Gastrocnemius medialis (tissue), 4 donors: ENCODE measurements around the gene FBXW11. TPM values are rescaled to one million over a fixed set of nuclear protein-coding genes. Genes with fewer than 3 reads are reported as not detected.

Experiments
- ATAC-seq, 2 donors: fragments of 150-250 bp; one replicate each; pipeline ENCODE4 v1.9.1; 2016
- DNase-seq, 2 donors: peaks; one replicate each; pipeline ENCODE4 v3.0.0-alpha.2; 2019
- H3K27ac ChIP-seq, 4 donors: fragments of 200-600 bp; sonication (generic); 1 replicate in 1 of 4; 2 replicates in 3 of 4; pipeline ENCODE4 v1.5.1; 2016 to 2018; ENCODE audit warnings: mild to moderate bottlenecking in 2 of 4, moderate library complexity in 1 of 4
- H3K27me3 ChIP-seq, 3 donors: fragments of 200-600 bp; sonication (generic) in 2 of 3; 1 replicate in 1 of 3; 2 replicates in 2 of 3; pipeline versions ENCODE4 v1.5.1 to v1.6.0; 2016 to 2019; ENCODE audit warnings: mild to moderate bottlenecking in 1 of 3, moderate library complexity in 1 of 3
- H3K36me3 ChIP-seq, 2 donors: fragments of 200-600 bp; sonication (generic) in 1 of 2; one replicate each; pipeline ENCODE4 v1.5.1; 2017 to 2018
- H3K4me1 ChIP-seq, 2 donors: fragments of 200-600 bp; sonication (generic) in 1 of 2; one replicate each; pipeline ENCODE4 v1.5.1; 2016 to 2017; ENCODE audit warnings: mild to moderate bottlenecking in 2 of 2
- H3K4me3 ChIP-seq, 4 donors: fragments of 200-600 bp; sonication (generic) in 3 of 4; 1 replicate in 1 of 4; 2 replicates in 3 of 4; pipeline ENCODE4 v1.5.1; 2016 to 2019; ENCODE audit warnings: mild to moderate bottlenecking in 2 of 4
- H3K9me3 ChIP-seq, 3 donors: fragments of 200-600 bp; sonication (generic) in 2 of 3; 1 replicate in 1 of 3; 2 replicates in 2 of 3; pipeline ENCODE4 v1.5.1; 2016 to 2019
- CTCF ChIP-seq, 5 experiments: fragments of 450-650 bp in 3 of 5; fragments of 200-600 bp in 2 of 5; sonication (generic) in 2 of 5; IDR thresholded peaks in 4 of 5; conservative IDR thresholded peaks in 1 of 5; 1 replicate in 4 of 5; 2 replicates in 1 of 5; pipeline ENCODE4 v1.5.1; 2016 to 2019; ENCODE audit warnings: antibody characterized with exemption in 5 of 5, mild to moderate bottlenecking in 3 of 5, moderate library complexity in 3 of 5
- POLR2A ChIP-seq, 2 donors: fragments of 450-650 bp; IDR thresholded peaks; one replicate each; pipeline ENCODE4 v1.6.1; 2017; ENCODE audit warnings: antibody characterized with exemption in 2 of 2, mild to moderate bottlenecking in 2 of 2, moderate library complexity in 2 of 2
- in situ Hi-C, 4 donors: fragments of 200-750 bp; cut with MboI; loops; one replicate each; pipeline versions ENCODE4 v1.15.0 to v1.8.0; 2017; ENCODE audit warnings: low sequenced_read_pairs in 4 of 4
- intact Hi-C: fragments of 100-400 bp; cut with DNase I; formaldehyde crosslinking; loops from one replicate; pipeline ENCODE4 v1.15.1; 2023; ENCODE audit warnings: low total_unique reads
- total RNA-seq, 4 donors: library from RNA; depleted of rRNA; stranded (reverse); fragments of >200 nt; gene quantifications; one replicate each; pipeline versions ENCODE4 v1.1.0 to v1.2.3, GENCODE V29; 2016

The FBXW11 gene
- total RNA-seq, 4 donors from 2014 or later: 68.5 to 80.8 (median 72.2) TPM

GRCh38 chr5:171999100-171999499, 7.3 kb downstream of the FBXW11 start:
- Histone ChIP-seq H3K36me3 (no peaks in the 10 kb centered on the region), H3K27me3 (no peaks in the 10 kb centered on the region), H3K4me3 (no peak overlapping the region), H3K27ac (no peak overlapping the region), H3K4me1 (peaks cover 31 to 42% of the 10 kb centered on the region in 2 donors), H3K9me3 (no peaks in the 10 kb centered on the region)
- intact Hi-C loops (no loop called here), in situ Hi-C loops (no loop called here)
- no peak for DNase-seq
- no peak for ATAC-seq
- TF ChIP-seq CTCF (IDR thresholded peaks at IDR 0.05 in 4 of 5, conservative IDR thresholded peaks at IDR 0.05 in 1 of 5) (no peak), POLR2A (IDR thresholded peaks at IDR 0.05) (no peak)

DNA sequence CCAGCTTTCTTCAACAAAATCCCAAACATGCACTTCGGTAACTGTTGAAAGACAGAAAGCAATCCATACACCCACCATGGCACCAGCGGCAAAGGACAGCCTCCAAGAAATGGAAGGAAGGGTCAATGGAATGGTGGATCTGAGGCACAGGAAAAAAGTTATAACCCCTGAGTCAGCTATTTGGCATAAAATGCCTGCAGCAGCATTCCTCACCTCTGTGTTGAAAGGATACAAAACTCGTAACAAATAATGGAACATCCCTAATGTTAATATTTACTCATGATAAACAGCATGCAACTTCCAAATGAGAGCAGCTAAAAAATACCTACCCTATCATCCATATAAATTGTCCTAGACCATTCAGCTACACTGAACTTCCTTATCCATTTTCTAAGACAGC, 9.4 kb downstream of the FBXW11 start:
- Histone ChIP-seq H3K4me3 (no peak overlapping the region), H3K27me3 (no peaks in the 10 kb centered on the region), H3K4me1 (peaks cover 14 to 23% of the 10 kb centered on the region in 2 donors), H3K27ac (no peak overlapping the region), H3K36me3 (no peaks in the 10 kb centered on the region), H3K9me3 (no peaks in the 10 kb centered on the region)
- in situ Hi-C loops: no loop called here
- TF ChIP-seq CTCF (IDR thresholded peaks at IDR 0.05 in 4 of 5, conservative IDR thresholded peaks at IDR 0.05 in 1 of 5): no peak
- TF ChIP-seq POLR2A (IDR thresholded peaks at IDR 0.05): no peak
- intact Hi-C loops: no loop called here
- ATAC-seq (no peak), DNase-seq (no peak)

DNA sequence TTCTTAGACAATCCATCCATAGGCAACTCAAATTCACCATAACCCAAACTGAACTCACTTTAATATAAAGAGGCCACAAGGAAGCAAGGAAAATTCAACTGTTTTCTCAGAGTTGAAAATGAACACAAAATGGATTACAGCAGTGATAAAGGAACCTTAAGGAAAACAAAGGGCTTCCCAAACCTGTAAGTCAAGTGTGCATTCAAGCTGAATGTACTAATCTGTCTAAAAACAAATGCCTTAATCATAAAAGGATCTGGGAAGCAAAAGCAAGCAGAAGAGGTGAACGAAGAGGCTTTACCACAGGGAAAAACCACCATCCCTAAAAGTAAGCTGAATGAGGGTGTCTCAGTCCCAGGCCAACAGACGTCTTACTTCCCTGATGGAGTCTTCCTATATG, 13.6 kb downstream of the FBXW11 start:
- Histone ChIP-seq H3K27me3 (no peaks in the 10 kb centered on the region), H3K36me3 (no peaks in the 10 kb centered on the region), H3K4me3 (no peak overlapping the region), H3K9me3 (no peaks in the 10 kb centered on the region), H3K27ac (no peak overlapping the region), H3K4me1 (peaks cover 16 to 18% of the 10 kb centered on the region in 2 donors)
- intact Hi-C loops: no loop called here
- DNase-seq: no peak
- no peak for TF ChIP-seq CTCF (IDR thresholded peaks at IDR 0.05 in 4 of 5, conservative IDR thresholded peaks at IDR 0.05 in 1 of 5)
- no peak for TF ChIP-seq POLR2A (IDR thresholded peaks at IDR 0.05)
- in situ Hi-C loops: no loop called here
- no peak for ATAC-seq

- Histone ChIP-seq H3K4me3 (no peak overlapping the region), H3K4me1 (peaks cover 15 to 16% of the 10 kb centered on the region in 2 donors), H3K27me3 (no peaks in the 10 kb centered on the region), H3K9me3 (no peaks in the 10 kb centered on the region), H3K27ac (no peak overlapping the region), H3K36me3 (no peaks in the 10 kb centered on the region)
- ATAC-seq: no peak
- intact Hi-C loops (no loop called here), in situ Hi-C loops (no loop called here)
- TF ChIP-seq CTCF (IDR thresholded peaks at IDR 0.05 in 4 of 5, conservative IDR thresholded peaks at IDR 0.05 in 1 of 5): no peak
- no peak for TF ChIP-seq POLR2A (IDR thresholded peaks at IDR 0.05)
- no peak for DNase-seq
Measured at GRCh38 chr5:171992305-171992704, 14.1 kb downstream of the FBXW11 start.

DNA sequence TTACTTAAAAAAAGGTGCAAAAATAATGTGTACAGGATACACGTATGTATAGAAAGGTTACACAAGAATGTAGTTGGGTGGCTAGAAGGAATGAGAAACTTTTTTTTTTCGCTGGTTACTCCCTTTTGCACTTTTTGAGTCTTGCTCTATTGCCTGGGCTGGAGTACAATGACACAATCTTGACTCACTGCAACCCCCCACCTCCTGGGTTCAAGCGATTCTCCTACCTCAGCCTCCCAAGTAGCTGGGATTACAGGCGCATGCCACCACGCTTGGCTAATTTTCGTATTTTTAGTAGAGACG, 15.8 kb downstream of the FBXW11 start:
- no peak for DNase-seq
- intact Hi-C loops (no loop called here), in situ Hi-C loops (no loop called here)
- H3K27me3 ChIP-seq: no peaks in the 10 kb centered on the region
- H3K9me3 ChIP-seq: no peaks in the 10 kb centered on the region
- no peak overlapping the region for H3K27ac ChIP-seq
- ATAC-seq: no peak
- TF ChIP-seq CTCF (IDR thresholded peaks at IDR 0.05 in 4 of 5, conservative IDR thresholded peaks at IDR 0.05 in 1 of 5) (no peak), POLR2A (IDR thresholded peaks at IDR 0.05) (no peak)
- peaks cover 15 to 16% of the 10 kb centered on the region in 2 donors for H3K4me1 ChIP-seq
- no peak overlapping the region for H3K4me3 ChIP-seq
- no peaks in the 10 kb centered on the region for H3K36me3 ChIP-seq
